ENCODE data around the gene IDH3A.
"Not testable (repeated sequence)": the region's sequence is repeated elsewhere in the genome, so short reads cannot be mapped to it uniquely, and the experiment has no call there.

IDH3A gene

DNA sequence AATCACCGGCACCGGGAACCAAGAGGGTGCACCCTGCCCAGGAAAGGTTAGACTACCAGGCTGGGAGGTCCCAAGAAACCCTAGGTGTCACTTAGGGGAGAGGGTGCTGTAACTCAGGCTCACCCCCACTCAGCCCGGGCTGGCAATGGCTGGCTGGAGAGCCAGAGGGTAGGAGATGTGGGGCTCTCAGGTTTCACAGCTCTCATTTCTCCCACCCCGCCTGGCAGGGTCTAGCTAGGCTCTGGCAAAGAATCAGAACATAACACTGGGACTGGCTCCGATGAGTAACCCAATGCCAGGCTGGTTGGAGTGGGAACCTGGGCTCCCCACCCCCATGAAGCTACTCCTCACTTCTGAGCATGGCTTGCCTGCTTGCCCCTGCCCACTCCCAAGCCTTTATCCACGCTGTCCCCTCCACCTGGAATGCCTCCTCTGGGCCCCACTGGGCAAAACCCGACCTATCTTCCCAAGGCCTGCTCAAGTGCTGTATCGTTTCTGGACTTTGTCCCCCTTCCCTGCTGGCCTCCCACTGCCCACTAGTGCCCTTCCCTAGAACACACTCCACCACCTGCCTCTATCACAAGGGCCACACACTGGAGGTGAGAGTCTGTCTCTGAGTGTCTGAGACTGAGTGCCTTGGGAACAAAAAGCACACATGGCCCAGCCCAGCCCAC is 19.9 kb upstream of the IDH3A start:
- DNase-seq (ENCODE audit: low read depth in 2 of 2): no peak

DNA sequence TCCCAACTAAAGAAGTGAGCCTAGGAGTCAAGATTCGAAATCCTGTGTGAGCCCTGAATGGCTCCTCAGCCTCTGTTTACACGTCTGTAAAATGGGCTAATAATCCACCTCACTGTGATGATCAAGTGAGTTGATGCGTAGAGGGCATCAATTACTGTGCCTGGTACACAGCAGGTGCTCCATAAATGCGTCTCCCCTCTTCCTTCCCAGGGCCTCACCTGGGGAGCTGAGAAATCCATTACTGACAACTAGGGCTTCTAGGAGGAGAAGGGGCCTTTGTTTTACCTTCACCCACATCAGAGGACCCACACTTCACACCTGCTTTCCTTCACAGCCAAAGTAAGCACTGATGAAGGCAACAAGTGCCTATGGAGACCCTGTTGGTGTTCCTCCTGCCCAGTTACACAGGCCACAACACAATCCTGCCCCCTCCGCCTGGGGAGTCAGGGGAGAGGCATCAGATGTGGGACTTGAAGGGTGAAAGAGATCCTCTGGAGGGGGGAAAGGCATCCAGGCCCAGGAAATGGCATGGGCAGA is 19.3 kb upstream of the IDH3A start:
- DNase-seq (ENCODE audit: low read depth in 2 of 2): no peak

DNA sequence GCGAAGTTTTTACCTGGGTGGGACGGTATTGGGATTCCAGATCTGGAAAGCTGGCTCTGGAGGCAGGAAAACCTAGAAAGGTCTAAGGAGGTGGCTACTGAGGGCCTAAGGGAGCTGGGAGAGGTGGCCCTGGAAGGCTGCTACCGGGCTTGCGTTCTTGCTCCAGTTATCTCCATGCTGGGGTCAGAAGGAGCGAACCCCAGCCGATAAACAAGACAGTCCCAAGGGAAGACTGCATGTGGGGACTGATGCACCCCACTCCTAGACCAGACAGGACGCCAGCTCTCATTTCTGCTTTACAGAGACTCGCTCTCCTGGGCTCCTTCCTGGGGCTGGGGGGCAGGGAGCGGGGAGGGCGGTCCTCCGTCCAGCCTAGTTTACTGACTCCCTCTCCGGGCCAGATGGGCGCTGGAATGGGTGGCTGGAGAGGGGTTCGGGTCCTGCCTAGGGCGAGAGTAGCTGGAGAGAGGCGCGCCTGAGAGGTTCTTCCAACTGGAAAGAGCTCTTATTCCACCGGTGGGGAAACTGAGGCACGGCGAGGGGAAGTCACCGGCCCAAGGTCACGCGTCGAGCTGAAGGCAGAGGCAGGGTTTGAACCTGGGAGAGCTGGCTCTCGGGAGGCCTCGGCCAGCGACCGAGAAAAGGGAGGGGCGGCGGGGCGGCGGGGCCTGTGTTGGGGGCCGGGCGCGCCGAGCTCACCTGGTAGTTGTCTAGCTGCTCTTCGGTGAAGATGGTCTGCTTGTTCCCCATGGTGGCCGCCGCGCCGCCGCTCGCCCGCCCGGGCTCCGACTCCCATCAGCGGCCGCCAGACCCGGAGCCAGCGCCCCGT is 18.5 kb upstream of the IDH3A start:
- DNase-seq (ENCODE audit: low read depth in 2 of 2): no peak

DNA sequence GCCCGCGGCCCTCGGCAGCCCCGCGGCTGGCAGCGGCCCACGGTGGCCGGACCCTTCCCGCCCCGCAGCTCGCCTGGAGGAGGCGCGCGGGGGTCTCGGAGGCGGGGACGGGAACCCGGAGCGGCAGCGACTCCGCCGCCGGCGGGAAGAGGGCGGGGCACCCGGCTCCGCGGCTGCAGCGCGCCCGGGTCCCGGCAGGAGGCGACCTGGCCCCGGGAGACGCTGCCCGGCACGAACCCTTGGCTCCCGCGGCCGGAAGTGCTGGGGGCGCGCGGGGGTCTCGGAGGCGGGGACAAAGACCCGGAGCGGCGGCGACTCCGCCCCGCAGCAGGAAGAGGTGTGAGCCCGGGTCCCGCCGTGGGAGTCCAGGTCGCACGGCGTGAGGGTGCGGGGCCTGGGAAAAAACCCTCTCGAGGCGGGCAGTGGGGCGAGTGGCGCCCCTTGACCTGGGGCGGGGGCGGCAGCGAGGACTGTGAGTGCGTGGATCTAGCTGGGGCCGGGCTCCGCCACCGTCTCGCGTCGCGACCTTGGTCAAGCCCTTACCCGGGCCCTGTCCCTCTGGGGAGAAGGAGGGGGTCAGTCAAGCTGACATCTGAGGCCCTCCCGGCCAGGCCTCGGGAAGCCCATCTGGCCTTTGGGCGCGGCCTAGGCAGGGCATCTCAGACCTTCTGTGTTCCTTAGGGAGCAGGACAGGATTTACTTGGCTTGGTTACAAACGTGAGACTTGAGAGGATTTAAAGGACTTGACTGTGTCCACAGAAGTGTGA is 17.7 kb upstream of the IDH3A start, which contains the start of gene CIB2:
Gene CIB2, minus strand, starts transcription at position 151 of the 767 bp plus-strand sequence. CDS start 230 bp downstream, outside the sequence.
- peak; percentile 30 to 49 for DNase-seq (ENCODE audit: low read depth in 2 of 2)

DNA sequence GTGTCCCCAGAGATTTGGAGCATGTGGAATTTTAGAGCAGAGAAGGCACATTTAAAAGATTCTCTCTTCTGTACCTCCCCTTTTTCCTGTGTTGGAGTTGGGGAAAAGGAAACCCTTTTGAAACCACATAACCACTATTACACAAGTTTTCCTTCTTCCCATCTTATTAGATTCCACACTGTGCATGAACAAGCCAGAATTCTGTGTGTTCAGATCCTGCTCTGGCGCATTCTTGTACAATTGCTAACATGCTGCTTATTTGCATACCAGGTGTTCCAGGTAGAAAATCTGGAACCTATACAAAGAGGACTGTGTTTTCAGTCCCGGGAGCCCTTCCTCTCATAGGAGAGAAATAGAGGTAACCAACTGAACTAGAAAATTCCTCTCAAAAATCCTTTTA is 15.4 kb upstream of the IDH3A start:
- no peak for DNase-seq (ENCODE audit: low read depth in 2 of 2)

DNA sequence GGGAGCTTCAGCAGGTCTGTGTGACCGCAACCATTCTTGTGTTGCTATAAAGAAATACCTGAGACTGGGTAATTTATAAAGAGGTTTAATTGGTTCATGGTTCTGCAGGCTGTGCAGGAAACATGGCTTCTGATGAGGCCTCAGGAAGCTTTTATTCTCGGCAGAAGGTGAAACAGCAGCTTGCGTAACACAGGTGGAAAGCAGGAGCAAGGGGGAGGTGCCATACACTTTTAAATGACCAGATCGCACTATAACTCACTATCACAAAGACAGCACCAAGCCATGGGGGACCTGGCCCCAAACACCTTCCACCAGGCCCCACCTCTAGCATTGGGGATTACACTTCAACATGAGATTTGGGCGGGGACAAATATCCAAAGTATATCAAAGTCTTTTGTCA is 9.6 kb upstream of the IDH3A start:
- DNase-seq (ENCODE audit: low read depth in 2 of 2): no peak

DNA sequence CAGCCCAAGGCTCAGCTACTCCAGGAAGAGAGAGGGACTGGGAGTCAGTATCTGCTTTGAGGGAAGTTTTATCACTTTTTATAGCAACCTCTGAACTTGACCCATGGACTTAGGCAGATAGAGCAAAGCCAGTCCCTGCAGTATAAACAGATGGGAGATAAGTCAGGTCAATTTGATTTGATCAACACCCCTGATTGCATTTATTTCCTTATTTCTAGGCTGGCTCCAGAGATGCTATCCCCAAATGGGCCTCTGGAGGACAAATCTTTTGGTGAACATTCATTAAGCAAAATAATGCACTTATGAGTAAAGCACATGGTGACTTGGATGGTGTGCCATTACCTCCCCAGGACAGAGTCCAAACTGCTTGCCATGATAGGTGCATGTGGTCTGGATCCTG is 8.9 kb upstream of the IDH3A start:
- DNase-seq (ENCODE audit: low read depth in 2 of 2): no peak

DNA sequence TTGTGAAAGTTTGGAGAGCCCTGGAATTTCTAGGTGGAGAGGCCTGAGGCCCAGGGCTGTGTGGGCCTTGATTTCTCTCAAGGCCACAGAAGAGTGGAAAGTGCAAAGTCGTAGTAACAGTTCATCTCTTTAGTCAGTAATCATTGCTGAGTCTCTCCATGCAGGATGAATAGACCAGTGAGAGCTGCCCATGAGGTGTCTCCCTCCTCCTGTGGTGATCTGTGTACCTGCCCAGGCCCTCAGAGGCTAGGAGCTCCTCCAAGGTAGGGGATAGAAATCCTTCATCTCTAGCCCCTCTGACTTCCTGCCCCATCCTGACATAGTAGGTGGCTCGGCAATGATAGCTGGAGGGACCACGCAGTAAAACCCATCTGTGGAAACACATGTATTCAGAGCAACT is 6.8 kb upstream of the IDH3A start:
- no peak for DNase-seq (ENCODE audit: low read depth in 2 of 2)

DNA sequence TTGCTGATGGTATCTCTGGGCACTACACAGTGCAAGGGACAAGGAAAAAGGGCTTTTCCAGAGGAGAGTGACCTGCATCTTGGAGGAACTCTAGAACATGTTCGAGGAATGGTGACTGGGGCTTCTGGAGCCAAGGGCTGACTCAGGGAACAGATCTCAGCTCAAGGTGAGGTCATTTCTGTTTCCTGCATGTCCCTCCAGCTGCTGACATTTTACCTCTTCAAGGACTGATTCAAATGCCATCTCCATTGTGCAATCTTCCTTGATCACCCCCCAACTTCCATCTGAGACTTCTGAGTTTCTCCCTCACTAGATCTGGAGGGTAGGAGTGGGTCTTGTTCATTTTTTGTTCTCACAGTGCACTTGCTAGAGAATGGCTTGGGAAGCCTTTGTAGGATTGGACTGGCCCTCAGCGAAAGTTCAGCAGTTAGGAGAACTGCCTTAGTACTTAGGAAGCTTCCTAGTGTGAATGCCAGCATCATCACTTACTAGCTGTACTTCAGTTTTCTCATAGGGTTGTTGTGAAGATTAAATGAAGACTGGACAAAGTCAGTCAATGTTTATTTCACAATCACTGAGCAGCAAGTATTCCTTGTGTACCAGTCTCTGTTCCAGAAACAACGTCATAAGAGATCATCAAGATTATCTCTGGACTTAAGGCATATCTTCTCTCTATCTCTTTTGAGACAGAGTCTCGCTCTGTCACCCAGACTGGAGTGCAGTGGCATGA is 2.6 kb upstream of the IDH3A start:
- no peak for DNase-seq (ENCODE audit: low read depth in 2 of 2)

DNA sequence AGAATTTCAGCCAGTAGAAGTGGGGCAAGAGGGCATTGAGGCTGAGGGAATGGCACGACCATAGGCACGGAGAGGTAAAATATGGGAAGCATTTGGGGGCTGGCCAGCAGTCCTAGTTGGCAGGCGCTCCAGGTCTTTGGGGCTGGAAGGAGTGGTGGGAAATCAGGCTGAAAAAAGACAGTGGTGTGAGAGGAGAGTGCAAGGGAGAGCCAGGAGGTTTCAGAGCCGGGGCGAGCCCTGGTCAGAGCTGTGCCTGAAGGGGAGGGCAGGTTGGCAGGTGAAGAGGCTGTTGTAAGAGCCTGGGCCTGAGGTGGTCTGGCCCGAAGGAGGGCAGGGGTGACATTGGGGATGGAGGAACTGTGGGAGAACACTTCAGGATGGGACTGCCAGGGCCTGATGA is 1.6 kb upstream of the IDH3A start:
- no peak for DNase-seq (ENCODE audit: low read depth in 2 of 2)

DNA sequence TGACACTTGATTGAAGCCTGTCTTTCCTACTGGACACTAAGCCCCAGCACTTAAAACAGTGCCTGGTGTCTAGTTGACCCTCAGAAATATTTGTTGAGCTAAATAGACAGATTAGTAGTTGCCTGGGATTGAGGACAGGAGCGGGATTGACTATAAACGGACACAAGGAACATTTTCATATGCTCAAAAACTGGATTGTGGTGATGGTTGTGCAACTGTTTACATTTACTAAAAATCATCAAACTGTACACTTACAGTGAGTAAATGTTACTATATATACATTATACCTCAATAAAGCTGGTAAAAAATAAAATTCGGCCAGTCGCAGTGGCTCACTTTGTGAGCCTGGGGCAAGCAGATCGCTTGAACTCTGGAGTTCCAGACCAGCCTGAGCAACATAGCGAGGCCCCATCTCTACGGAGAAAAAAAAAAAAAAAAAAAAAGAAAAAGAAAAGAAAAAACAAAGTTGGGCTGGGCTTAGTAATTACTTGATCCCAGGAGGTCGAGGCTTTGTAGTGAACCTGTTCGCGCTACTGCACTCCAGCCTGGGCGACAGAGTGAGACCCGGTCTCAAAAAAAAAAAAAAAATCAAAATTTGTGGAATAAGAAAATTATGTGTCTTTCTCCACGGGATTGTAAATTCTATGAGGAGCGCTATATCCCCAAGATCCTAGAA is 632 bp upstream of the IDH3A start:
- no peak for DNase-seq (ENCODE audit: low read depth in 2 of 2)

DNA sequence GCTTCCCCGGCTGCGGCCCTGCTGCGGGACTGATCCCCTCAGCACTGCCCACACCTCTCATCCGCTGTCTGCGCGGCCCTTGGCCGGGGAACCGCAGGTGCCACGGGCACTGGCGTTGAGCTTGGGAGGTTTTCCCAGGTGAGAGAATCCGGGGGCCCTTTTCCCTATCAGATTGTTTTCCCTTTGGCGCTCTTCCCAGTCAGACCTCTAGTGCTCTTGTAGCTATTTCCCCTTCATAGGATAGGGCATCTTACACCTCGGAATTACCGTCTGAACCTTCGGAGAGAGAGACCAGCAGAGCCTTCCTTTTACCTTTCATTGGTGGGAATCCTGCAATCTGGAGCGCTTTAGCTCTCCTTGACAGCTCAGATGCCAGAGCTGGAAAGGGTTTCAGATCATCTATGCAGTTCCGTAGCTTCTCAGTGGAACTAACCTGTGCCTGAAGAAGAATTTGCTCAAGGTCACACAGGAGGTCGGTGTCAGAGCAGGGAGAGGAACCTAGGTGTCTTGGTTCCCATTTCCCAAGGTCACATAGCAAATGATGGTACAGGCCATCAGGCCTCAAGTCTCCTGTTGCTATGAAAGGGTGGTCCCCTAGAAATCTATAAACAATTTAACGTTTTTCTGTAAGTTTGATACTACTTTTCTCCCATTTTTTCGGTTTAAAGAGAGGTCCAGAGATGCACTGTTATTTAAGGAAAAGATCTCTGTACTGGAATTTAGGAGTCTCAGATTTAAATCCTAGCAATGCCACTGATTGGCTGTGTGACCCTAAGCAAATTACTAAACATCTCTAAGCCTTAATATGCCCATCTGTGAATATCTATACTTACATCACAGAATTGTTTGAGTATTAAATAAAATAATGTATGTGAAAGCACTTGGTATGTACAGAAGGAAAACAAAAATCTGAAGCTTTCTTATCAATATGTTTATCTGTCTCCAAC is 916 bp downstream of the IDH3A start:
- DNase-seq (ENCODE audit: low read depth in 2 of 2): no peak

DNA sequence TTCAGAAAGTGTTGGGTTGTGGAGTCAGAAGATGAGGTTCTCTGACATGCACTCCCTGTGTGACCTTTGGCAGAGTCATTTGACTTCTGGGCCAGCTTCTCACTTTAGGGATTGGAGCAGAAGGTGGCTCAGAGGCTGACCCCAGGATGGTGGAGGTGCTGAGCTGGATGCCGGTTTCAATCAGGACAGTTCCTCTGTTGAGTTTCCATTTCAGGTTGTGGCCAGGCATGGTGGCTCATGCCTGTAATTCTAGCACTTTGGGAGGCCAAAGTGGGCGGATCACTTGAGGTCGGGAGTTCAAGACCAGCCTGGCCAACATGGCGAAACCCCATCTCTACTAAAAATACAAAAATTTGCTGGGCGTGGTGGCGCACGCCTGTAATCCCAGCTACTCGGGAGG is 1.9 kb downstream of the IDH3A start:
- DNase-seq (ENCODE audit: low read depth in 2 of 2): not testable (repeated sequence)

DNA sequence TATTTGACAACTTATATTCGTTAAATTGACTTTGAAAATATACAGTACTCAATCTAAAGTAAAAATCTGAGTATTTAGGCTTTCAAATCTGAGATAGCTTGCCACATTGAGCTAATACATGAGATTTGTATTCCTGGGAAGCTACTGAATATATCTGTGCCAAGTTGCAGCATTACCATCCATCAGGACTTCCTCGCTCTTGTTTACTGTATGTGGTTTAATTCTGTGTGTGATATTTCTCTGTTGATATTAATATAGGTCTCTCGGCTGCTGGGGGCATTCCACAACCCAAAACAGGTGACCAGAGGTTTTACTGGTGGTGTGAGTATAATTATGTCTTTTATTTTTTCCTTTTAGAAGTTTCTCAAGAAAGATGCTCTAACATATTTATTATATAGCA is 5.8 kb downstream of the IDH3A start:
- no peak for DNase-seq (ENCODE audit: low read depth in 2 of 2)

DNA sequence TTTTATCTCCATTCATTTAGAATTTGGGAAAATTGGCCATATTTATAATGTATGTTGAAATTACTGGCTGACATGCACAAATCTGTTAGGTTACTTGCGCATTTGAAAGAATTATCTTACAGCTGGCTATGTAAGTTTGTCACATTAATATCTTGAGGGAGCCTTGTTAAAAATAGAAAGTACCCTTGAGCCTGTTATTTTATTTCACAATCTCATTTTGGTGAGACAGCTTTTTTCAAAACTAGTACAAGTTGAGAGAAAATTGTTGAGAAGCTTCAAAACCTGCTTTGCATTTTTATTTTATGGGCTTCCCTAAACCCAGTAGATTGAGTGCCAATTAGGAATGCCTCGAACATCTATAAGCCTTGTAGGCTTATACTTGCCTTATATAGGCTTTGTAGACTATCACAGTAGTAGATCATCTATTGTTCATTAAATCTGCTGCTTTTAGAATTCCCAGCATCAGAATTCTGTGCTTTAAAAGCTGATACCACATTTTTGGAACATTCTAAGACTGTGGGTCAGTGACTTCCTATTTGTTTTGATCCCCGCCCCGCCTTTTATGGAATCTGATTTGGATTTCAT is 6.3 kb downstream of the IDH3A start:
- no peak for DNase-seq (ENCODE audit: low read depth in 2 of 2)

DNA sequence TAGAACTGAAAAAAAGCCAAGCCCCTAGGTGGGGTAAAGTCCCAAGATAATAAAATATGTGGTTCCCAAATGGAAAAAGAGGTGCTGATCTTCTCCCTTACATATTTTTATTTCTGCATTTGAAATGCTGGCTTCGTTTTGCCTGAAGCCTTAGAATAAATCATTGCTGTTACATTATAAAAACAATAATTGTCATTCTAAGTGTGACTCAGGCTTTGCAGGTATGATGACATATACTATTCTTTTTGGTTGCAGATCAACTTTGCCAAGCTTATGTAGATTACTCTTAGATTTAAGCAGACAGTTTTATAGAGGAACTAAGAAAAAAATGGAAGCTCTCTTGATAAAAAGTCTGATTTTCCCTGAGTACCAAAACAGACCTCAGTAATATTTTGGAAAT is 7.5 kb downstream of the IDH3A start:
- DNase-seq (ENCODE audit: low read depth in 2 of 2): no peak

DNA sequence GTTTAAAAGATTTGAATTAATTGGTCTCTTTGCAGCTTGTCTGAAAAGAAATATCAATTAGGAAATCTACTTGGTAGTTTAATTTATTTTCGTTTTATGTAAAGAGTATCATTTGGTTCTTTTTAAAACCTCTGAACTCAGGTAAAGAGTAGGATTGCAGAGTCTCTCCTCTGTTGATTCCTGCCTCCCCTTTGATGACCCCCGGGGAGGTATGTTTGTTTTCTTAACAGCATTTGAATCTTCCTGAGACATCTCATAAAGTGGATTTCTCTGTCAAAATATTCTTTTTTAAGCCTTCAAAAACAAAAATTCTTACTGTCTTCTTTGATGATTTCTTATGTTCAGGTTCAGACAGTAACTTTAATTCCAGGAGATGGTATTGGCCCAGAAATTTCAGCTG is 8.0 kb downstream of the IDH3A start:
- no peak for DNase-seq (ENCODE audit: low read depth in 2 of 2)

DNA sequence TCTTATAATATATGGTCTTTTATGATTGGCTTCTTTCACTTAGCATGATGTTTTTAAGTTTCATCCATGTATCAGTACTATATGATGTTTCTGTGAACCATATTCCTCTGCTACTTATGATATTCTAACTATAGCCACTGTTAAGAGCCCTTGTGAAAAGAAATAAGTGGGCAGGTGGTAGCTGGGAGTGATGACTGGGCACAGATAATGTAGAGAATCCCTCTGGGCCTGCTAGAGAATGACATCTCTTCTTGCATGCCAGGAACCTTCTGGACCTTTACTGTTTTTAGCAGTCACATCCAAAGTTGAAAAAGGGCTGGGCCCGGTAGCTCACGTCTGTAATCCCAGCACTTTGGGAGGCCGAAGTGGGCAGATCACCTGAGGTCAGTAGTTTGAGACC is 10.2 kb downstream of the IDH3A start:
- DNase-seq (ENCODE audit: low read depth in 2 of 2): no peak

DNA sequence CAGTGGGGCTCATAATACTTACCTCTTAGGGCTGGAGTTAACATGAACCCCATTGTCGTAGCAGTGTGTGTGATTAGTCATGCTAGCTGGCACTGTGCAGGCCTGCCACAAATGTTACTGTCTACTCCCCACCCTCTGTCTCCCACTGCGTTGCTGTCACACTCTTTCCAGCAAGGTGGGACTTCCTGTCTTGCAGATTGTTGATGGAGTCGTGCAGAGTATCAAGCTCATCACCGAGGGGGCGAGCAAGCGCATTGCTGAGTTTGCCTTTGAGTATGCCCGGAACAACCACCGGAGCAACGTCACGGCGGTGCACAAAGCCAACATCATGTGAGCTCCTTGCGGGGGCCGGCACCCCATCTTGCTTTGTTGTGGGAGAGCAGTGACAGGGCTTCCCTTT is 12.9 kb downstream of the IDH3A start:
- DNase-seq (ENCODE audit: low read depth in 2 of 2): no peak

DNA sequence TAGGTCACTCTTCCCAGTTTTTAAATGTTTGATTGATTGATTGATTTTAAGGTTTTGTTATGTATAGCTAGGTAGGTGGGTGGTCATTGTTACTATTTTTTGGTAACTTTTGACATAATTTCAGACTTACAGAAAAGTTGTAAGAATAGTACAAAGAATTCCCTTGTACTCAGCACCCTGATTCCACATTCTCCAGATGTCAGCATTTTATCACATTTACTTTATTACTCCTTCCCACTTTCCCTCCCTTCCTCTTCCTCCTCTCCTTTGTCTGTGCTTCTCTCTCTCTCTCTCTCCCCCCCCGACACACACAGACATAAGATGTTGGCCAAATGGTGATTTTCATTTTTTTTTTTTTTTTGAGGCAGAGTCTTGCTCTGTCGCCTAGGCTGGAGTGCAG is 14.8 kb downstream of the IDH3A start:
- no peak for DNase-seq (ENCODE audit: low read depth in 2 of 2)
